ENCODE data around the gene ZZZ3. TPM values are rescaled to one million over a fixed set of nuclear protein-coding genes. Genes with fewer than 3 reads are reported as not detected.

Gene ZZZ3
- polyA plus RNA-seq, 2 of the 4 experiments (the other 2 are of a cell fraction): 20.7 to 32.2 TPM

DNA sequence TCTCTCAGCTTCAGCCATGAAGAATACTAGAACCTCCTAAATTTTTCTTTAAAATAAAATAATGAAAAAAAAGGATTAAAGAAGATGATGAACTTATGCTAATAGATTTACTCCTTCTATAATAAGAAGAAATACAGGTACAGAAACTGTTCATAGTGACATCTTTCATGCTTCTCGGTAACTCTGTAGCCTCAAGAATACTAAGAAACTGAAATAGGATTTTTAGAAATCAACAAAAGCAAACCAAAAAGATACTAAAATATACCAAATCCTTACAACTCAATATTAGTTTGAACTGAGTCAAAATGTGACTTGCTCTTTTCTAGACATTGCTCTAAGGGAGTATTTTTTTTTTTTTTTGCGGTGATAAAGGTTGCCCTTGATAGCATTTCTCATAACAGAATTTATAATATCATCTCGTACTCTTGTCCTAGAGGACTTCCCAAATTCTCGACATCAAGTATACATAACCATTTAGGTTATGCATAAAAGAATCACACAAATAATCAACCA is 42.8 kb downstream of the ZZZ3 start:
- FAIRE-seq: no peak
- Histone ChIP-seq H3K27ac (no peak overlapping the region), H3K4me2 (peak overlapping the region; percentile 2; the same call in 1 of the 3 replicates), H3K4me3 (no peak overlapping the region), H3K9me3 (no peaks in the 10 kb centered on the region), H3K4me1 (peaks cover 14% of the 10 kb centered on the region)
- ATAC-seq: no peak
- no peak for TF ChIP-seq CHD4 (IDR thresholded peaks at IDR 0.05; ENCODE audit: borderline replicate concordance)
- no peak for TF ChIP-seq HOXB13 (CRISPR knock-in tag; IDR thresholded peaks at IDR 0.05; ENCODE audit: low read depth)
- no peak for TF ChIP-seq MAZ (IDR thresholded peaks at IDR 0.05; ENCODE audit: borderline replicate concordance, low read depth, low read length)
- no peak for TF ChIP-seq RNF2 (IDR thresholded peaks at IDR 0.05; ENCODE audit: borderline replicate concordance, low read depth)
- no peak for TF ChIP-seq RARB (CRISPR knock-in tag; IDR thresholded peaks at IDR 0.05)
- no peak for TF ChIP-seq EP300 (IDR thresholded peaks at IDR 0.05)
- no peak for TF ChIP-seq FOSB (CRISPR knock-in tag; IDR thresholded peaks at IDR 0.05)
- TF ChIP-seq HDAC2 (IDR thresholded peaks at IDR 0.05): no peak
- TF ChIP-seq HOXB5 (CRISPR knock-in tag; IDR thresholded peaks at IDR 0.05): no peak
- ChIA-PET POLR2A (interaction anchor here (0.6 kb wide), 1 partner anchor 12 kb away, joined by 4 read pairs; no protein-coding TSS in a partner anchor), CTCF (interaction anchor here (0.8 kb wide), 1 partner anchor 8 kb away, joined by 4 read pairs; no protein-coding TSS in a partner anchor)
- DNase-seq (ENCODE audit: low read depth in 1 of 2, low spot score in 1 of 2): no peak
- 91% methylated on average over 4 of the region's 4 CpGs for WGBS (ENCODE audit: missing lambda C conversion rate)

DNA sequence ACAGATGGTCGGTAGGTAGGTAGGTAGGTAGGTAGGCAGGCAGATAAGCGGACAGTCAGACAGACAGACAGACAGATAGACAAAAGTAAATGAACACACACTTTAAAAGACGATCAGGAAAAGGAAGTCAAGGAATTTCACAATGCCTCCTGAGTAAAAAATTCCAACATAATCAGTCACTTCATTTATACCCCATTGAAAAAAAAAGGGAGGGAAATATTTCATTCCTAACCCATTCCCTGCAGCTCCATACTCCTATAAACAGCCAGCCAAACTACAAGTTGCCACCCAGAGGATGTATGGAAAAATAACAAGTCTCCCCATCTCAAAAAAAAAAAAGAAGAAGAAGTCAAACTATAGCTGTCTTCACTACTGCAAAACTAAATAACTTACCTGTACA is 43.4 kb downstream of the ZZZ3 start:
- 54% methylated on average over 3 of the region's 3 CpGs for WGBS (ENCODE audit: missing lambda C conversion rate)
- ChIA-PET CTCF (interaction anchor here (0.8 kb wide), 1 partner anchor 8 kb away, joined by 4 read pairs; no protein-coding TSS in a partner anchor), POLR2A (interaction anchor here (0.6 kb wide), 1 partner anchor 12 kb away, joined by 4 read pairs; no protein-coding TSS in a partner anchor)
- FAIRE-seq (no peak), DNase-seq (ENCODE audit: low read depth in 1 of 2, low spot score in 1 of 2) (peak in 1 of 2 experiments; percentile 24), ATAC-seq (peak; percentile 19 to 63; a peak in 5 of 6 replicates)
- peak overlapping the region; percentile 2; the same call in 1 of the 3 replicates for H3K4me2 ChIP-seq
- H3K4me3 ChIP-seq: no peak overlapping the region
- TF ChIP-seq SMC3 (IDR thresholded peaks at IDR 0.05): no peak
- TF ChIP-seq NFE2L2 (conservative IDR thresholded peaks at IDR 0.05; ENCODE audit: low read length): no peak
- no peak for TF ChIP-seq RNF2 (IDR thresholded peaks at IDR 0.05; ENCODE audit: borderline replicate concordance, low read depth)
- TF ChIP-seq, protein P1, sequence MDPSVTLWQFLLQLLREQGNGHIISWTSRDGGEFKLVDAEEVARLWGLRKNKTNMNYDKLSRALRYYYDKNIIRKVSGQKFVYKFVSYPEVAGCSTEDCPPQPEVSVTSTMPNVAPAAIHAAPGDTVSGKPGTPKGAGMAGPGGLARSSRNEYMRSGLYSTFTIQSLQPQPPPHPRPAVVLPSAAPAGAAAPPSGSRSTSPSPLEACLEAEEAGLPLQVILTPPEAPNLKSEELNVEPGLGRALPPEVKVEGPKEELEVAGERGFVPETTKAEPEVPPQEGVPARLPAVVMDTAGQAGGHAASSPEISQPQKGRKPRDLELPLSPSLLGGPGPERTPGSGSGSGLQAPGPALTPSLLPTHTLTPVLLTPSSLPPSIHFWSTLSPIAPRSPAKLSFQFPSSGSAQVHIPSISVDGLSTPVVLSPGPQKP (IDR thresholded peaks at IDR 0.05; ENCODE audit: low read depth, low read length): no peak
- peak in 1 of 2 experiments; percentile 5; a peak in 1 of 5 replicates for TF ChIP-seq RAD21 (conservative IDR thresholded peaks at IDR 0.05 in 1 of 2, IDR thresholded peaks at IDR 0.05 in 1 of 2)
- H3K27ac ChIP-seq: 0 out of 6 replicates have a peak overlapping the region, but pooled peaks of 1 of the 2 experiments have one; percentile 33
- H3K4me1 ChIP-seq: peaks cover 14% of the 10 kb centered on the region
- H3K9me3 ChIP-seq: no peaks in the 10 kb centered on the region

DNA sequence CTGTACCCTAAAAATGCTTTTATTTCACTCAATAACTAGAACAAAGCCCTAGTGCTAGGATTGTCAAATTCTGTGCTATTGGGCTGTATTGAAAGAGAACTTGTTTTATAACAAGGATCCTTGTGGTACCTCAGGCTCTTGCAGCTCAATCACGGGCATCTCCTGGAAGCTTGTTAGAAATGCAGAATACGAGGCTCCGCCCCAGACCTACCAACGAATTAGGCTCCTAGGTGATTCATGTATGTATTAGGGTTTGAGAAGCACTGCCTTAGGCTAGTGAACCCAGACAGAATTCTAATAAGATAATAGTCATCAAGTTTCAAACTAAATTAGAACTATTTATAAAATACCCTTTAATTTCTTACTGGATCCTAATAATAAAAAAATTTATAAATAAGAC is 45.6 kb downstream of the ZZZ3 start:
- ChIA-PET CTCF (no interaction called here), POLR2A (no interaction called here)
- Histone ChIP-seq H3K27ac (no peak overlapping the region), H3K4me3 (no peak overlapping the region), H3K4me1 (peaks cover 14% of the 10 kb centered on the region), H3K9me3 (no peaks in the 10 kb centered on the region), H3K4me2 (no peak overlapping the region)
- 85% methylated on average over 4 of the region's 4 CpGs for WGBS (ENCODE audit: missing lambda C conversion rate)
- DNase-seq (ENCODE audit: low read depth in 1 of 2, low spot score in 1 of 2) (no peak), FAIRE-seq (no peak), ATAC-seq (no peak)
- no peak for TF ChIP-seq CBX8 (IDR thresholded peaks at IDR 0.05)
- TF ChIP-seq, protein P2, sequence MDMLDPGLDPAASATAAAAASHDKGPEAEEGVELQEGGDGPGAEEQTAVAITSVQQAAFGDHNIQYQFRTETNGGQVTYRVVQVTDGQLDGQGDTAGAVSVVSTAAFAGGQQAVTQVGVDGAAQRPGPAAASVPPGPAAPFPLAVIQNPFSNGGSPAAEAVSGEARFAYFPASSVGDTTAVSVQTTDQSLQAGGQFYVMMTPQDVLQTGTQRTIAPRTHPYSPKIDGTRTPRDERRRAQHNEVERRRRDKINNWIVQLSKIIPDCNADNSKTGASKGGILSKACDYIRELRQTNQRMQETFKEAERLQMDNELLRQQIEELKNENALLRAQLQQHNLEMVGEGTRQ (IDR thresholded peaks at IDR 0.05): no peak
- no peak for TF ChIP-seq CEBPB (IDR thresholded peaks at IDR 0.05)
- no peak for TF ChIP-seq RAD21 (conservative IDR thresholded peaks at IDR 0.05 in 1 of 2, IDR thresholded peaks at IDR 0.05 in 1 of 2)
- TF ChIP-seq RFX5 (IDR thresholded peaks at IDR 0.05): no peak
- no peak for TF ChIP-seq JUN (IDR thresholded peaks at IDR 0.05)
- no peak for TF ChIP-seq NR3C1 (IDR thresholded peaks at IDR 0.05)
- no peak for TF ChIP-seq EP300 (IDR thresholded peaks at IDR 0.05)
- TF ChIP-seq ZC3H11A (IDR thresholded peaks at IDR 0.05): no peak
- TF ChIP-seq, protein P3, sequence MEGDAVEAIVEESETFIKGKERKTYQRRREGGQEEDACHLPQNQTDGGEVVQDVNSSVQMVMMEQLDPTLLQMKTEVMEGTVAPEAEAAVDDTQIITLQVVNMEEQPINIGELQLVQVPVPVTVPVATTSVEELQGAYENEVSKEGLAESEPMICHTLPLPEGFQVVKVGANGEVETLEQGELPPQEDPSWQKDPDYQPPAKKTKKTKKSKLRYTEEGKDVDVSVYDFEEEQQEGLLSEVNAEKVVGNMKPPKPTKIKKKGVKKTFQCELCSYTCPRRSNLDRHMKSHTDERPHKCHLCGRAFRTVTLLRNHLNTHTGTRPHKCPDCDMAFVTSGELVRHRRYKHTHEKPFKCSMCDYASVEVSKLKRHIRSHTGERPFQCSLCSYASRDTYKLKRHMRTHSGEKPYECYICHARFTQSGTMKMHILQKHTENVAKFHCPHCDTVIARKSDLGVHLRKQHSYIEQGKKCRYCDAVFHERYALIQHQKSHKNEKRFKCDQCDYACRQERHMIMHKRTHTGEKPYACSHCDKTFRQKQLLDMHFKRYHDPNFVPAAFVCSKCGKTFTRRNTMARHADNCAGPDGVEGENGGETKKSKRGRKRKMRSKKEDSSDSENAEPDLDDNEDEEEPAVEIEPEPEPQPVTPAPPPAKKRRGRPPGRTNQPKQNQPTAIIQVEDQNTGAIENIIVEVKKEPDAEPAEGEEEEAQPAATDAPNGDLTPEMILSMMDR (IDR thresholded peaks at IDR 0.05): no peak
- TF ChIP-seq GATA3 (IDR thresholded peaks at IDR 0.05; ENCODE audit: borderline replicate concordance): no peak
- TF ChIP-seq, protein P4, sequence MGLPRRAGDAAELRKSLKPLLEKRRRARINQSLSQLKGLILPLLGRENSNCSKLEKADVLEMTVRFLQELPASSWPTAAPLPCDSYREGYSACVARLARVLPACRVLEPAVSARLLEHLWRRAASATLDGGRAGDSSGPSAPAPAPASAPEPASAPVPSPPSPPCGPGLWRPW (IDR thresholded peaks at IDR 0.05): no peak
- TF ChIP-seq ZFP36 (IDR thresholded peaks at IDR 0.05; ENCODE audit: borderline replicate concordance, partially characterized antibody): no peak
- no peak for TF ChIP-seq MYC (IDR thresholded peaks at IDR 0.05; ENCODE audit: borderline replicate concordance, low read length)
- no peak for TF ChIP-seq HOXA7 (CRISPR knock-in tag; IDR thresholded peaks at IDR 0.05)
- no peak for TF ChIP-seq JUNB (IDR thresholded peaks at IDR 0.05)
- no peak for TF ChIP-seq FOSB (CRISPR knock-in tag; IDR thresholded peaks at IDR 0.05)

Measured in A549 (cell line).